RWPE1 (cell line): ENCODE results near the gene RGL1.

Experiments
- CTCF ChIA-PET: fragments of 350-600 bp; sonication (Branson Sonifier 250); formaldehyde crosslinking; extraction: SDS; loops from one replicate; lab custom pipeline; 2021; lab: Yijun Ruan, JAX
- POLR2A ChIA-PET: fragments of 400-600 bp; formaldehyde crosslinking; extraction: SDS; loops from one replicate; lab custom pipeline; 2020; ENCODE audit warnings: antibody characterized with exemption; ENCODE audit not compliant: low non-redundant PET; lab: Yijun Ruan, JAX
- DNase-seq: peaks from one replicate; pipeline ENCODE4 v3.0.0; 2012; ENCODE audit warnings: low spot score
- H3K27ac ChIP-seq: fragments of 450-650 bp; 2 replicates; pipeline ENCODE4 v1.5.1; 2017
- TF ChIP-seq, protein P1 (sequence below): fragments of 450-650 bp; conservative IDR thresholded peaks from 2 replicates; pipeline ENCODE4 v1.5.1; 2017; ENCODE audit warnings: low read depth, mild to moderate bottlenecking

RGL1 gene

DNA sequence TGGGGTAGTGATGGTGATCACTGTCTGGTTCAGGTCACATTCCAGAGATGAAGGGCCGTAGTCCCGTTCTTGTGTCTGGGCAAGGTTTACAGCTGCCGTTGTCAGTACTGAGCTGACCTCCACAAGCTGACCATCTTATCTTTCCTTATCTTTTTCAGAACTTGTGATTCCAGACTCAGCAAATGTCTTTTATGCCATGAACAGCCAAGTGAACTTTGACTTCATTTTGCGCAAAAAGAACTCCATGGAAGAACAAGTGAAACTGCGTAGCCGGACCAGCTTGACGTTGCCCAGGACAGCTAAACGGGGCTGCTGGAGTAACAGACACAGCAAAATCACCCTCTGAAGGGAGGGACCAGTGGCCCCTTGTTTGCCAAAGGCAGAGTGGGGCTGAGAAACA, 121.0 kb downstream of the RGL1 start:
- no peak for DNase-seq
- ChIA-PET CTCF (no interaction called here), POLR2A (no interaction called here)
- H3K27ac ChIP-seq = no peak overlapping the region
- TF ChIP-seq, protein P1, sequence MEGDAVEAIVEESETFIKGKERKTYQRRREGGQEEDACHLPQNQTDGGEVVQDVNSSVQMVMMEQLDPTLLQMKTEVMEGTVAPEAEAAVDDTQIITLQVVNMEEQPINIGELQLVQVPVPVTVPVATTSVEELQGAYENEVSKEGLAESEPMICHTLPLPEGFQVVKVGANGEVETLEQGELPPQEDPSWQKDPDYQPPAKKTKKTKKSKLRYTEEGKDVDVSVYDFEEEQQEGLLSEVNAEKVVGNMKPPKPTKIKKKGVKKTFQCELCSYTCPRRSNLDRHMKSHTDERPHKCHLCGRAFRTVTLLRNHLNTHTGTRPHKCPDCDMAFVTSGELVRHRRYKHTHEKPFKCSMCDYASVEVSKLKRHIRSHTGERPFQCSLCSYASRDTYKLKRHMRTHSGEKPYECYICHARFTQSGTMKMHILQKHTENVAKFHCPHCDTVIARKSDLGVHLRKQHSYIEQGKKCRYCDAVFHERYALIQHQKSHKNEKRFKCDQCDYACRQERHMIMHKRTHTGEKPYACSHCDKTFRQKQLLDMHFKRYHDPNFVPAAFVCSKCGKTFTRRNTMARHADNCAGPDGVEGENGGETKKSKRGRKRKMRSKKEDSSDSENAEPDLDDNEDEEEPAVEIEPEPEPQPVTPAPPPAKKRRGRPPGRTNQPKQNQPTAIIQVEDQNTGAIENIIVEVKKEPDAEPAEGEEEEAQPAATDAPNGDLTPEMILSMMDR = no peak

DNA sequence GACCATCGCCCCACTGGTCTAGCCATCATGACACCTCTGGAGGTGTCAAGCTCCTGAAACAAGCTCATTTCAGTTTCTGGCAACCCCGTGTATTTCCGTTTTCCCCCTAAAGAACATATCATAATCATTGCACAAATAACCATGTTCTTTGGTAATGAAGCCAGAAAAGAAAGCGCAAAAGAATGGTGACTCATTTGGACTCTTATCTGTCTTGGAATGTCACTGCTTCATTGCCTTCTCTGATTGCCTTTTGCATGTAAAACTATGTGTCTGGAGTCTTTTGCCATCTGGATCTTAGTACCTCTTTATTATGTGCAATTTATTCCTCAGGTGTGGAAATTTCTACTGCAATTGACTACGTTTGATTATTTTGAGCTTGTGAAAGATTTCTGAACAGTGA, 122.1 kb downstream of the RGL1 start:
- ChIA-PET CTCF (no interaction called here), POLR2A (no interaction called here)
- DNase-seq = no peak
- no peak overlapping the region for H3K27ac ChIP-seq
- TF ChIP-seq, protein P1 = no peak

DNA sequence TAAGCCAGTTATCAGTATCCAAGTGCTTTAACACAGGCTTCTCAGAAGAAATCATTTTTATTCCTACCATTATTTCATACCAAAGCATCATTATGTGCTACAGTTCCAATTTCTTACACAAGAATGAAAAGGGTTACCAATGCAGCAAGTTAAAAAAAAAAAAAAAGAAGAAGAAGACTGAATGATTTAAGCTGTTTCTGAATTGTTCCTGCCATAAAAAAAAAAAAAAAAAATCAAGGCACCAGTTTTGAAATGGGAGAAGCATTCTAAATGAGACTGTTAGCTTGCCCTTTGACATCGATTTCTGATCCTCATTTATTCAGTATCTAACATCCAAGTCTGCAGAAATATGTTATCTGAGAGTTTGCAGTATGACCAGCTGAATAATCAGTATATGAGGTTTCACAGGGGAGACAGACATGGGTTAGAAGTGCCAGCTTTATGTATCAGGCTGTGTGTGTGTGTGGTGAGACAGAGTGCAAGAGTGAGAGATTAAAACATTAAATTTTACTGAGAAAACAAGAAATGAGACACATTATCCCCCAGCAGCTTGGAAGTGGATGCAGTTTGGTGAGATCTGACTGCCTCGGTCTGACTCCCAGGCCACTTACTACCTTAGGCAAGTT, 126.8 kb downstream of the RGL1 start:
- ChIA-PET CTCF (interaction anchor here (0.6 to 0.7 kb wide), 2 partner anchors 383 to 1126 kb away, joined by 3 to 6 read pairs; no protein-coding TSS in a partner anchor), POLR2A (no interaction called here)
- no peak overlapping the region for H3K27ac ChIP-seq
- no peak for DNase-seq
- TF ChIP-seq, protein P1 = no peak

DNA sequence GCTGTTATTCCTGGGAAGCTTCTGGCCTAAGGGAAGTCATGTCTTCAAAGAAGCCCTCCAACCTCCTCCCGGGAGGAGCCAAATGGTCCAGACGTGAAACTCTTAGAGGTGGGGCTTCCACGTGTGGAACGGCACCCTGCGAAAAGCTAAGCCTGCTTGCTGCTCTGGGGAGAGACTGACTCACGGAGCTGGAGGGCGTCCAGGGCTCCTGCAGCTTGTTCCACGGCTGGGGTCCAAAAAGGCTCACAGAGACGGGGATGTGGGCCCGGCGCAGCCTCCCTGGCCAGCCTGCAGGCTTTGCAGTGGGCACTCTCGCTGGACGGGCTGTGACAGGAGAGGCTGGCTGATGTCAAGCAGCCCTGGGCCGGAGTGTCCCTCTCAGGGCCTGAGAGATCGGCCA, 127.5 kb downstream of the RGL1 start:
- CTCF ChIA-PET = no interaction called here
- POLR2A ChIA-PET = no interaction called here
- no peak overlapping the region for H3K27ac ChIP-seq
- TF ChIP-seq, protein P1 = no peak
- no peak for DNase-seq

DNA sequence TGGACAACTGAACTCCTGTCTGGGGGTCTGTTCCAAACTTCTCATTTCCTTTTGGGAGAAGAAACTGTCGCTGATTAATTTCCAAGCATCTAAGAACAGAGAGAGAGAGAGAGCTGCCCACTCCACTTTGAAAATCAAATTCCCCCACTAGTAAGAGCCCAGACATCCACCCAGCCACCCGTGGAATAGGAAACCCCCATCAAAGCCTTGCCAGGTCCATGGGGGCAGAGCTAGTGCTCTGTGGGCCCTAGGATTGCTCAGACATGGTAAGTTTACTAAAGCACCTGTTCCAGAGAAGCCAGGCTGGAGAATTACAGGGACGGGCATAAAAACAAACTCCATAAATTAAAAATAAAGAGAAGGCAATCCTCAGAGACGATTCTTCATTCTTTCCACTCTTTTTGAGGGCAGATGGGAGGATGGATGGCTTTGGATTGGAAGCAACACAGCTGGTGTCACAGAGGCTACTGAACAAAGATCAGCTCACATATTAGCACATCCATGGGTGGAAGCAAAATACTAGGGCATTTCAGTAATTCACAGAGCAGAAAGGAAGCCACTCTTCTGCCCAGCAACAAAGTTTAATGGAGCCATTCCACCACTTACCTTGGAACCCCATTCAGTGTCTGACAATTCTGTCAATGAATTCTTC, 128.7 kb downstream of the RGL1 start:
- no peak for DNase-seq
- CTCF ChIA-PET = interaction anchor here (0.5 to 0.9 kb wide), 2 partner anchors 264 to 758 kb away, joined by 3 to 4 read pairs; no protein-coding TSS in a partner anchor
- no peak overlapping the region for H3K27ac ChIP-seq
- TF ChIP-seq, protein P1 = no peak
- POLR2A ChIA-PET = no interaction called here

DNA sequence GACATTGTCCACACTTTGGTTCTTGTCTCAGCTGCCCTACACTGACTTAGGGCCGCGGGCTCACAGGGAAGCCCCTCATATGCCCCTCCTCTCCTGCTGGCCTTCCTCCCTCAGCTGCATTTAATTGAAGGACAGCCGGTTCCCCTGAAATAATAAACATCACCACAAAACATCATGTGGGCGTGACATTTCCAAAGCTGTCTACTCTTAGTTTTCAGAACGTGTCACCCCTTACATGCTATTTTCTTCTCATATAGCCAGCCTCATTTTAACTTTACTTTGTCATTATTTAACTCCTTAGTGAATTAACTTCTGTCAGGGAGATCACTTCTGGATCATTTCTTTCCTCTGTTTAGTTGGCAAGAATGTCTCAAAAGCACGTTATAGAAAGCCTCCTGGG, 129.4 kb downstream of the RGL1 start:
- CTCF ChIA-PET = interaction anchor here (0.5 to 0.9 kb wide), 2 partner anchors 265 to 758 kb away, joined by 3 to 4 read pairs; no protein-coding TSS in a partner anchor
- no peak overlapping the region for H3K27ac ChIP-seq
- TF ChIP-seq, protein P1 = no peak
- no peak for DNase-seq
- POLR2A ChIA-PET = no interaction called here
